ENCODE data around the gene KIAA1549.
"Not testable (repeated sequence)": the region's sequence is repeated elsewhere in the genome, so short reads cannot be mapped to it uniquely, and the experiment has no call there.

KIAA1549 gene

GRCh38 chr7:138944592-138944991 is 36.6 kb downstream of the KIAA1549 start:
- DNase-seq (ENCODE audit: low read depth in 2 of 2): no peak

- no peak for DNase-seq (ENCODE audit: low read depth in 2 of 2)
Observed at GRCh38 chr7:138943061-138943460, 38.1 kb downstream of the KIAA1549 start.

DNA sequence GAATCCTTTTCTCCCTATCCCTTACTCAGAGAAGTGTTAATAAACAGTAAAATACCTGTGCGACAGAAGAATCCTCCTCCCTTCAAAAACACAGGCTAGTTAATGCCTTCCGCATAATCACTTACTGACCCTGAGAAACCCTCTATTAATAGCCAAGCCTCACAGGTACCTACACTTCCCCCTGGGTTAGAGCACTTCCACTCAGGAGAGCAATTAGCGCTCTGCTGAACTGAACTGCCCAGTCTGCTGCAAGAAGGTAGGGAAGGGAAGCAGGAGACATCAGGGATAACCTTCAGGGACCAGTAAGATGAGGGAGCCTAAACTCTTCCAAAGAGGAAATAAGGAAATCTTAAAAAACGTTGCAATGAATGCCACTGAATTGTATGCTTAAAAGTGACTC is 39.6 kb downstream of the KIAA1549 start:
- DNase-seq (ENCODE audit: low read depth in 2 of 2): no peak

GRCh38 chr7:138940602-138941001 is 40.6 kb downstream of the KIAA1549 start:
- DNase-seq (ENCODE audit: low read depth in 2 of 2): not testable (repeated sequence)

DNA sequence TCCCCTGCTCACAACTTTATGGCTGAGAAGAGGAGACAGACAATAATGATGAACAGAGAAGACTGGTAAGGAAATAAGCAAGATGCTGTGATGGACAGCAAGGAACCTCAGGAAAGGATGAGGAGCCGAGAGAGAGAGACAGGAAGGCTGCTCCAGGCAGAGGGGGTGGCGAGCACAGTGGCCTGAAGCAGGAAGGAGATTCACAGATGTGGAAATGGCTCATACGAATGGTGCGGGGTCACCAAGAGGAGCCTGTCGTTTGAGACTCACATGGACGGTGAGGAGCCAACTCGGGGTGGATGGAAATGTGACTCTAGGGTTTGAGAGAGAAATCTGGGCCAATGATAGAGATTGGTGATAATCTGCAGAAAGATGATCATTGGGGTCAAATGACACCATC is 43.7 kb downstream of the KIAA1549 start:
- DNase-seq (ENCODE audit: low read depth in 2 of 2): no peak

DNA sequence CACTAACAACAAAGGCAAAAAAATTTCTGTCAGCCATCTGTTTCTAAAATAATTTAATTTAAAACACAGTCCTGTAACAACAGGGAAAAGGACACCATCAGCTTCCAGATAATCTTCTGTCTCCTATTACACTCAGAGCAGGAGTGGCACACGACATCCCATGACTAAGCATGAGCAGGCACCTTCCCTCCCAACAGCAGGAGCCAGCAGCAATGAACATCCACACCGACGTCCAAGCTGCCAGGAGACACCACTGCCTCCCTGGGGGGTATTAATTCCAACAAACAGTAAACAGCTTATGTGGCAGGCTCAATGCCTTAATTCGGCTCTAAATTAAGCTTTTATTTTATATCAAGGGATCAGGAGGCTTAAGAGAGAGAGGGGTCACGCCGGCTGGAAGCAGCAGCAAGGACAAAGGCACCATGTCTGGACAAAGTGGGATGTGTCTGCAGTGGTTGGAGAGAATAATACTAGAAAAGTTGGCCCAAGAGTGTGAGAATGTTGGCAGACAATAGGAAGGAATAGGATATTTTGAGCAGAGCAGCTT is 45.7 kb downstream of the KIAA1549 start:
- DNase-seq (ENCODE audit: low read depth in 2 of 2): no peak

- DNase-seq (ENCODE audit: low read depth in 2 of 2): no peak
Observed at GRCh38 chr7:138934861-138935260, 46.3 kb downstream of the KIAA1549 start.

DNA sequence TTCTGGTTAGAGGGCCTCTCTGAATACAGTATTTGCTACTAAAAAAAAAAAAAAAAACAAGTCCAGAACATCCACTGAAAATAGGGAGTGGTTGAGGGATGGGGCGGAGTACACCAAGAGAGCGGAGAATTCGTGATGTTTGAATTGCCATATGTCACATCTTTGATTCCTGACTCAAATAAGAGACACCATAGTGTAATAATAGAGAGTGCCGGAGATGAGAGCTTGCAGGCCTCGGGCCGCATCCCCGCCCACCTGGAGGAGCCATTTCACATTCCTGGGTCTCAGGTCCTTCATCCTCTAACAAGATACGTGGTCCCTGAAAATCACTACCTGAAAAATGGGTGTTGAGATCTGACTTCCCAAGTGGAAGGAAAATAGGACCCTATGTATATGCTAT is 46.8 kb downstream of the KIAA1549 start:
- no peak for DNase-seq (ENCODE audit: low read depth in 2 of 2)

DNA sequence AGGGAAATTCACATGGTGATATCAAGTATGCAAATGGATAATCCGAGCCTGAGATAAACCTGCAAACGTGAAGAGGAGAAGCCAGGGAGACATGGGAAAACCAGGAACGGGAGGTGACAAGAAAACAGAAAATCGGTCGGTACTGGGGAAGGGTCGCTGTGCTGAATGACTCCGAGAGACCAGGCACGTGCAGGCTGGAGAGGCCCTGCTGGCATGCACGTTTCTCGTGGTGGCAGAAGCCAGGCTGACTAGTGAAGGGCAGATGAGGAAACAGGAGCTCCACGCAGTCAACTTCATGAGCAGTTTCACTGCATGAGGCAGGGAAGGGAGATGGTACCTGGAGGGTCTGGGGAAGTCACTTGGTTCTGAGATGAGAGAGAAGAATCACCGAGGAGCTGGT is 48.3 kb downstream of the KIAA1549 start:
- DNase-seq (ENCODE audit: low read depth in 2 of 2): no peak

DNA sequence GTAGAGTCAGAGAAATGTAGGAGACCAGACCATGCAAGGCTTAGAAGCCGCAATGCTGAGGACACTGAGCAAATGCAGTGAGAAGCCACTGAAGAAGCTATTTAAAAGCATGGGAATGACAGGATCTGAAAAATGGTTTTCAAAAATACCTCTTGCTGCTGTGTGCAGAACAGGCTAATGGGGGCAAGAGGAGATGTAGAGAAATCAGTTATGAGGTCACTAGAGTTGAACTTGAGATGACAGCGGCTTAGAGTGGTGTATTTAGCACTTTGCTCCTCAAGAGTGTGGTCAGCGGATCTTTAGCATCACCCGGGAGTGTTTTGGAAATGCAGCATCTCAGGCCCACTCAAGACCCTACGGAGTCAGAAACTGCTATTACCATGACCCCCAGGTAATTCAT is 48.8 kb downstream of the KIAA1549 start:
- DNase-seq (ENCODE audit: low read depth in 2 of 2): no peak

DNA sequence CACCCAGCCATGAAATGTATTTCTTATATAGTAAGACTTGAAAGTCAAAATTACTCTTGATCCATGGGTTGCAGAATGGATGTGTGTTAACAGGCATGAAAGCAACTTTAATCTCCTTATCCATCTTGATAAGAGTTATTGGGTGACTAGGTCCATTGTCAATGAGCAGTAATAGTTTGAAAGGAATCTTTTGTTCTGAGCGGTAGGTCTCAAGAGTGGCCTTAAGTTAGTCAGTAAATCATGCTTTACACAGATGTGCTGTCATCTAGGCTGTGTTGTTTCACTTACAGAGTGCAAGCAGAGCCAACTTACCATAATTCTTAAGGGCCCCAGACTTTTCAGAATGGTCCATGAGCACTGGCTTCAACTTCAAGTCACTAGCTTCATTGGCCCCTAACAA is 51.2 kb downstream of the KIAA1549 start:
- DNase-seq (ENCODE audit: low read depth in 2 of 2): no peak

DNA sequence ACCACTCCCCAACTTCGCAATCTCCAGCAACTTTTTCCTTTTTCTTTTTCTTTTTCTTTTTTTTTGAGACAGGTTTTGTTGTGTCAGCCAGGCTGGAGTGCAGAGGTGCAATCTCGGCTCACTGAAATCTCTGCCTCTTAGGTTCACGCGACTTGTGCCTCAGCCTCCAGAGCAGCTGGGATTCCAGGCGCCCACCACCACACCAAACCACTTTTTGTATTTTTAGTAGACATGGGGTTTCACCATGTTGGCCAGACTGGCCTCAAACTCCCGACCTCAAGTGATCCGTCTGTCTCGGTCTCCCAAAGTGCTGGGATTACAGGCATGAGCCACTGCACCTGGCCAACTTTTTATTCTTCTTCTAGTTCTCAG is 55.0 kb downstream of the KIAA1549 start:
- DNase-seq (ENCODE audit: low read depth in 2 of 2): no peak

GRCh38 chr7:138924501-138925225 is 56.5 kb downstream of the KIAA1549 start:
- DNase-seq (ENCODE audit: low read depth in 2 of 2): no peak

DNA sequence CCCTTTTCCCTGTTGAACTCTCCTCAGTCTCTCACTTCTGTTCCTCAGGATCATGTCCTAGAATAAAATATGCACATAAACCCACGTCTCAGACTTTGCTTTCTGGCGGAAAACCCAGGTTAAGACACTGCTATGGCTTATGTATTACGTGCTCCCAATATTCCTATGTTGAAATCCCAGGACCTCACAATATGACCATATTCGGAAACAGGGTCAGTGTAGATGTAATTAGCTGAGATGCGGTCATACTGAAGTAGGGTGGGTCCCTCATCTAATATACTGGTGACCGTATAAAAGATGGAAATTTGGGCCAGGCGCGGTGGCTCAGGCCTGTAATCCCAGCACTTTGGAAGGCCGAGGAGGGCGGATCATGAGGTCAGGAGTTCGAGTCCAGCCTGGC is 59.9 kb downstream of the KIAA1549 start:
- no peak for DNase-seq (ENCODE audit: low read depth in 2 of 2)

DNA sequence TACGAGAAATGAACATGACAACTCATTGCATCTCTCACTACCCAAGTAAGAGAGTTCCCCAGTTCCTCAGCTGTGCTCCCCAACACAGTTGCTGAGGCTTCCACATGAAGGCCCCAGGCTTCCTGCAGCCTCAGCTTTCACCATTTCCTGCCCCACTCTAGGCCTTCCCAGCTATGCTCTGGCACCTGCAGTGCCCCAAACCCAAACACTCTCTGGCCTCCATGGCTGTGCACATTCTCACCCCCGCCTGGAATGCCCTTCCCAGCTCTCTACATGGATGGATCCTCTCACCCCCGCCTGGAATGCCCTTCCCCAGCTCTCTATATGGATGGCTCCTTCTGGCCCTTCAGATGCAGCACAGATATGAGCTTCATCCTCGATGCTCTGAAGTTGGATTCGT is 61.3 kb downstream of the KIAA1549 start:
- no peak for DNase-seq (ENCODE audit: low read depth in 2 of 2)

DNA sequence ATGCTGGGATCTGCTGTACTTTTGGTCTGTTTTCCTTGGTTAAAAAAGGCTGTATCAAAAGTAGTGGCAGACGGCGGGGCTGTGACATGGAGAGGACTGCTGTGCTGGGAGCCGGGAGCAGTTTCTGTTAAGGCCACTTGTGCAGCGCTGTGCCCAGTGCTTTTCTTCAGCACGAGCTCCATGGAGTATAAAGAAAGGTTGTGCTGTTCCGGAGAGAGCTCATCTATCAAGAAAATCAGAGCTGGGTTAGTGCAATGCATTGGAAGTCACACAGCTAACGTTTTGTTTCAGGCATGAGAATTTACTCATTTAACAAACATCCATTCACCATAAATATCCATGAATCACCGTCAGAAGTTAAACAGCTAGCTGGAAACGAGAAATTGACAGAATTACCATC is 62.0 kb downstream of the KIAA1549 start:
- DNase-seq (ENCODE audit: low read depth in 2 of 2): no peak

DNA sequence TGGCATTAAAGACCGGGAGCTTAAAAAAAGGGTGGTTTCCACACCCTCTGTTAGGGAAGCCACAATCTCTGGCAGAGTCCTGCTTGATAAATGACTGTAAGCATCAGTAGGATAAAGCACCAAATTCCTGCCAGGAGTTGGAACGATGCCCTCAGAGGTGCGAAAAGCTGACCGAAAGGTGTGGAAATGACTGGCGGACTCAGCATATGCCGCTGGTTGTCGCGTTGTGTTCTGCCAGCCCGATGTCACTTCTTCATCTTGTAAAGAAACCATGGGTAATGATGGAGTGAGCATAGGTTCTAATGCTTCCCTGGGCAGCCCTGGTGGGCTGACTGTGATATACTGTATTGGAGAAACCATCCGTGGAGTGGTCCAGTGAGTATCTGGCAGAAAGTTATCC is 62.4 kb downstream of the KIAA1549 start:
- DNase-seq (ENCODE audit: low read depth in 2 of 2): no peak

GRCh38 chr7:138918176-138918575 is 63.0 kb downstream of the KIAA1549 start:
- DNase-seq (ENCODE audit: low read depth in 2 of 2): no peak

- no peak for DNase-seq (ENCODE audit: low read depth in 2 of 2)
Observed at GRCh38 chr7:138917771-138918170, 63.4 kb downstream of the KIAA1549 start.

- DNase-seq (ENCODE audit: low read depth in 2 of 2): no peak
Observed at GRCh38 chr7:138916731-138917130, 64.5 kb downstream of the KIAA1549 start.

GRCh38 chr7:138916275-138916674 is 64.9 kb downstream of the KIAA1549 start:
- no peak for DNase-seq (ENCODE audit: low read depth in 2 of 2)

DNA sequence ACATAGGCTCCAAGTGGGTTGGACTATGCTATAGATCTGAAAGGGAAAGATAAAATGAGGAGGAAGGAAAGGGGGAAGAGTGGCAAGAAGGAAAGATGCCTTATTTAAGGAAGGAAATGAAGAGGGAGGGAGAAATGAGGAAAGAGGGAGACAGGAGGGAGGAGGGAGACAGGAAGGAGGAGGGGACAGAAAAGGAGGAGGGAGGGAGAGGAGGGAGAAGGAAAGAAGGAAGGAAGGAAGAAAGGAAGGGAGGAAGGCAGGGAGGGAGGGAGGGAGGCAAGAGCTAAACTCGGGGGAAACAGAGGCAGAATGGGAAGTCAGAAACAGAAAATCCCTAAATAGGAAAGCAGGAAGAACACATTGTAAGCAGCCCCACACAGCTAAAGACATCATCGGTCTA is 67.4 kb downstream of the KIAA1549 start:
- no peak for DNase-seq (ENCODE audit: low read depth in 2 of 2)

DNA sequence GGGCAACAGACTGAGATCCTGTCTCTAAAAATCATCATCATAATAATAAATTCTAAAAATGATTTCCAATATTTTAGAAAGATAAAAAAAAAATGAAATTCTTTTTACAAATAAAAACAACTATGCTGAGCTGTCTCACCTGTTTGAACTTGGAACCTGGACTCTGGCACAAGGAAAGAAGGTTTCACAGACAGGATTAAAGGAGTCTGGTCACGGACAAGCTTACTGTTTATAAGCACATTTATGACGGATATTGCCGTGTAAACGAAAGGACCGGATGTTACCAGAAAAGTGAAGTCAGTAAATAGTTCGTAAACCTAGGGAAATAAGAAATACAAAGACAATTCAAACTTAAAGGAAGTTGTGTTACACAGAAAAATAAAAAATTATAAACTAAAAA is 70.2 kb downstream of the KIAA1549 start:
- DNase-seq (ENCODE audit: low read depth in 2 of 2): no peak

- DNase-seq (ENCODE audit: low read depth in 2 of 2): no peak
Observed at GRCh38 chr7:138907850-138908249, 73.3 kb downstream of the KIAA1549 start.

Data from stimulated activated CD8-positive, alpha-beta memory T cell treated with anti-CD3 and anti-CD28 coated beads, Interleukin-7, amount 100 ng/mL, for 4 hours (primary cell).